NCI-H510A treated with DMSO at 0.1 percent for 48 hours (cell line): ENCODE measurements around the gene PDCD1.
"Not testable (repeated sequence)": the region's sequence is repeated elsewhere in the genome, so short reads cannot be mapped to it uniquely, and the experiment has no call there.

Experiments used
- DNase-seq: peaks from one replicate; lab custom pipeline; 2025; lab: John Stamatoyannopoulos, UW

Gene PDCD1

DNA sequence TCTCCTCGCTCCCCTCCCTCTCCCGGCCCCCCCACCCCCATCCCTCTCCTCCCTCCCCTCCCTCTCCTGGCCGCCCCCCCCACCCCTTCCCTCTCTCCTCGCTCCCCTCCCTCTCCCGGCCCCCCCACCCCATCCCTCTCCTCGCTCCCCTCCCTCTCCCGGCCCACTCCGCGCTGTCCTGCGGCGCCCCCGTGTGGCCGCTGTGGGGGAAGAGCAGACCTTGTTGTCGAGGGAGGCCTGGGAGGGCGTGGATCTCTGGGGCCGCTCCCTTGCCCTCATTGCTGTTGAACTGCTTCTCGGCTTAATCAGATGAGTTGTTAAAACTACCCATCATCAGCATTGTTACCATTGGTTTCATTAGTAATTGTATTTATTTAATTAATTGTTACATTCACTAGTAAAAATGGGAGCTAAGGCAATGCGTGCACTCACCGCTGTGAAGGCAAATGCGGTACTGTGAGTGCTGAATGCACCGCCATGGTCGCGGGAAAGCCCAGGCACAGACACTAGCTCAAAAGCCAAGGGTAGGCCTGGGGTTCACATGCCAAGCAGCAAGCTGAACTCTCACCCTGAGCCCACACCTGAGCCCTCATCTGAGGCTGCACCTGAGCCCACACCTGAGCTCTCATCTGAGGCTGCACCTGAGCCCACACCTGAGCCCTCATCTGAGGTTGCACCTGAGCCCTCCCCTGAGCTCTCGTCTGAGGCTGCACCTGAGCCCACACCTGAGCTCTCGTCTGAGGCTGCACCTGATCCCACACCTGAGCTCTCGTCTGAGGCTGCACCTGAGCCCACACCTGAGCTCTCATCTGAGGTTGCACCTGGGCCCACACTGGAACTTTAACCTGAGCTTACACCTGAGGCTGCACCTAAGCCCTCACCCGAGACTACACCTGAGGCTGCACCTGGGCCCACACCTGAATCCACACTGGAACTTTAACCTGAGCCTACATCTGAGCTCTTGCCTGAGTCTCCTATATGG is 19.6 kb upstream of the PDCD1 start:
- DNase-seq: peak; percentile 14

DNA sequence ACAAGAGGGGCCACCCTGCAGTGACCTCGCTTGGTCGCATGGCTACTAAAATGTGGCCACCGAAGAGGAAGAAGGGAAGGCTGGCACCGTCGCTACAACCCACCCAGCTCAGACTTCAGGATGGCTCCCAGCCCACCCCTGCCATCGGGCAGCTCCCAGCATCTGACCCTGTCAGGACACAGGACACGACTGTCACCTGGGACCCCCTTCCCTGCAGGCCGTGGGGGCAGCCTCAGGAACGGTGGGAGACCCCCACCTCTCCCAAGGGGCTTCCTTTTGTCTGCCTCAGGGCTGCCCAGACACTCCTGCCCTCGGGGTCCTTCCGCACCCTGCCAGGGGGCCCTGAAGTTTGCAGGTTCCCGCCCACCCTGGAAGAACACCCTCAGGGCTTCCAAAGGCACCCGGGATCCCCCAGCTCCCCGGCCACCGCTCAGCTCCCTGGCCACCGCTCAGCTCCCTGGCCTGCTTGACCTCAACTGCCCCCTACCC is 18.5 kb upstream of the PDCD1 start:
- no peak for DNase-seq

DNA sequence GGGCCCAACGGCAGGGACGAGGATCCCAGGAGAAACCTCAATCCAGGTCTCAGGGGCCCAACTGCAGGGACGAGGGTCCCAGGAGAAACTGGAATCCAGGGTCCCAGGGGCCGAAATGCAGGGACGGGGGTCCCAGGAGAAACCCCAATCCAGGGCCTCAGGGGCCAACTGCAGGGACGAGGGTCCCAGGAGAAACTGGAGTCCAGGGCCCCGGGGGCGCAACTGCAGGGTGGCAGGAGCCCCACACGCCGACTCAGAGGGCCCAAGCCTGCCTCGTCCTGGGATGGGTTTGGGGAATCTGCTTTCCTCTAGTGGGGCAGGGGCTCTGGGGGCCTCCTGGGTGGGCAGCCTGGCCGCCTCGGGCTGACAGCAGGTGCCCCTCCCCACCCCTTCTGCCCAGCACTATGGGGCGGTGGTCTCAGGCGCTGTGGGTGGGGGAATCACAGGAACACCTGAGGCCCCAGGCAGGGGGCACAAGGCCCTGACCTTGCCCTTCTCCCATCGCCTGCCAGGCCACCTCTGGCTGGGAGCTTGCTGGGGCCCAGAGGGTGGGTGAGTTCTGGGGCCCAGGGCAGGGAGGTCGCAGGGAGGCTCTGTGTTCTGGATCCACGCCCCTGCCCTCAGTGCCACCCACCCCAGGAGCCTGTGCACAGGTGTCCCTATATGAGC is 18.0 kb upstream of the PDCD1 start:
- no peak for DNase-seq

- DNase-seq: not testable (repeated sequence)
Measured at GRCh38 chr2:241875754-241876527, 17.2 kb upstream of the PDCD1 start.

DNA sequence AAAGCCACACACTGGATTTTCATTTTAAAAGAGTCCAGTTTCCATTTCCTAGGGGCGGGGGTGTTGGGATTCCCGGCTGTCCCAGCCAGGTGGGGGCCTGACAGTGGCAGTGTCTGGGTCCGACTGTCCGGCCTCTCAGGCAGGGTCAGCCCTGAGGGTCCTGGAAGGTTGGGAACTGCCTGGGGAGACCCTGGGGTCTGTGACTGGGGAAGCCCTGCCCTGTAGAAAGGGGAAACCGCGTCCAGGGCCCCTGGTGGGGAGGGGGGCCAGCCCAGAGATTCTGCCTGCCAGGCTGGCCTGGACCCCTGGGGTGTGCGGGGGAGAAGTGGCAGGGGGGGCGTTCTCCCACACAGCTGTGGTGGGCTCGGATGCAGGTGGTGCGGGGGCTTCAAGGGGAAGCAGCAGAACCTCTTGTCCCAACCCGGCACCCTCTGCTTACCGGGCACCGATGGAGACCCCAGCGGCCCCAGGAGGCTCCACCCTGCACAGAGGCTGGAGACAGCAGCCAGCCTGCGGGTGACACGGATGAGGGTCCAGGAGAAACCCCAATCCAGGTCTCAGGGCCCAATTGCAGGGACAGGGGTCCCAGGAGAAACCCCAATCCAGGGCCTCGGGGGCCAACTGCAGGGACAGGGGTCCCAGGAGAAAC is 15.7 kb upstream of the PDCD1 start:
- DNase-seq: no peak

DNA sequence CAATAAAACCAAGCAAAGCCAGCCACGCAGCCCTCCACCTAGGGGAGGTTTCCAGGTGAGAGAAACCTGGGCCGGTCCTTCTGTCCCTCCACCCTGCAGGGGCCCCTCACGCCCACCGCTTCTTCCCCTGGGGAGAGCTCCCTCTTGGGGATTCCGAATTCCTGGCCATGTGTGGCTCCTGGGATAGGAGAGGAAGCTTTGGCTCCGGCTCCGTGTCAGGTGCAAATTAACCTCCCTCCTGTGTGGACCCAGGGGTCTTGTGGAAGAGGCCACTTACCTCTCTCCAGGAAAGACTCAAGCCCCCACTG is 15.1 kb upstream of the PDCD1 start:
- DNase-seq: no peak

- no peak for DNase-seq
Measured at GRCh38 chr2:241873081-241873802, 14.5 kb upstream of the PDCD1 start.

- no peak for DNase-seq
Measured at GRCh38 chr2:241872313-241872642, 13.6 kb upstream of the PDCD1 start.

DNA sequence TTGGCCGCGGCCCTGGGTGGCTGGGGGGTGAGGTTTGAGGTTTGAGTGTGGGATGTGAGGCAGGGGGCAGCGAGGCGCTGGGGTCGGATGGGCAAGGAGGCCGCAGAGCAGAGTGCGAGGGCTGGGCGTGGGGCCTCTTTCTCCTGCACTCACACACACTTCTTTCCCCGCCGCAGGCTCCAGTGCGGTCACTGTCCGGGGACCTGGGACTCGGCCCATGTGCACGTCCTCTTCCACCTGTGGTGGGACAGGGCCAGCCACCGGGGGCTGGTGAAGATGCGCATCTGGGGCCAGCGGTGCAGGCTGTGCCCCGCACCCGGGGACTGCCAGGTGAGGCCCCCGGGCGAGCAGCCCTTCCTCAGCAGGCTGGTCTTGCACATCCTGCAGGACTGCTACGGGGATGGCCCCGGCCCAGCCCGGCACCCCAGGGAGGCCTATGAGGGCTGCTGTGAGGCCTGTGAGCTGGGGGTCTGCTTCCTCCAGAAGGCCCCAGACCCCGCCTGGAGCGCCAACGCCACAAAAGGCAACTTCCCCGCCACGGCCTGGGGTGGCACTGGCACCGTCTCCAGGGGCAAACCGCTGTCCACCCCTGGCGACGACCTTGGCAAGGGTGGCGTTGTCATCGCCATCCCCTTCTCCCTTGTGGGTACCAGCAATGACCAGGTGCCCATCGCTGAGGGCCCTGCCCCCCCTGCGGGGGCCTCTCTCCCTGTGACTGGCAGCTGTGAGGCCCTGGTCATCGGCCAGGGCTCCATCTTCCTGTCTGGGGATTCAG is 13.0 kb upstream of the PDCD1 start:
- no peak for DNase-seq

- no peak for DNase-seq
Measured at GRCh38 chr2:241870611-241871537, 12.2 kb upstream of the PDCD1 start.

DNA sequence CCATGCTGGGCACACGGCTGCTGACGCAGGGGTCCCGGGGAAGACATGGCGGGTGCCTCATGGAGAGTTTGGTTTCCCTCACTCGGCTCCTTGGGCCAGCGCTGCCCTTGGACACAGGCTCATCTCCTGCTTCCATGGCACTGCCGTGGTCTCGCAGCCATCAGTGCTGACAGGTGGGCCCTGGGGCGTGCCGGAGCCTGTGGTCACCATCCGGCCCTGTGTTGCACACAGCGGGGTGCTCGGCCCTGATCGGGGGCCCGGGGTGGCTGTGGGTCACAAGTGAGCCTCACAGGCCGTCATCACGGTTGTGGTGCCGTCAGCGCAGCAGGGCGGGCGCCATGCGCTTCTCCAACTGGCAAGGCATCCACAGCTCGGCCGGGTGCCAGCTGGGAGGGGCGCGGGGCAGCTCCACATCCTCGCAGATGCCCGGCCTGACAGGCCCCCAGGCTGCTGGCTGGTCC is 11.4 kb upstream of the PDCD1 start:
- DNase-seq: no peak

DNA sequence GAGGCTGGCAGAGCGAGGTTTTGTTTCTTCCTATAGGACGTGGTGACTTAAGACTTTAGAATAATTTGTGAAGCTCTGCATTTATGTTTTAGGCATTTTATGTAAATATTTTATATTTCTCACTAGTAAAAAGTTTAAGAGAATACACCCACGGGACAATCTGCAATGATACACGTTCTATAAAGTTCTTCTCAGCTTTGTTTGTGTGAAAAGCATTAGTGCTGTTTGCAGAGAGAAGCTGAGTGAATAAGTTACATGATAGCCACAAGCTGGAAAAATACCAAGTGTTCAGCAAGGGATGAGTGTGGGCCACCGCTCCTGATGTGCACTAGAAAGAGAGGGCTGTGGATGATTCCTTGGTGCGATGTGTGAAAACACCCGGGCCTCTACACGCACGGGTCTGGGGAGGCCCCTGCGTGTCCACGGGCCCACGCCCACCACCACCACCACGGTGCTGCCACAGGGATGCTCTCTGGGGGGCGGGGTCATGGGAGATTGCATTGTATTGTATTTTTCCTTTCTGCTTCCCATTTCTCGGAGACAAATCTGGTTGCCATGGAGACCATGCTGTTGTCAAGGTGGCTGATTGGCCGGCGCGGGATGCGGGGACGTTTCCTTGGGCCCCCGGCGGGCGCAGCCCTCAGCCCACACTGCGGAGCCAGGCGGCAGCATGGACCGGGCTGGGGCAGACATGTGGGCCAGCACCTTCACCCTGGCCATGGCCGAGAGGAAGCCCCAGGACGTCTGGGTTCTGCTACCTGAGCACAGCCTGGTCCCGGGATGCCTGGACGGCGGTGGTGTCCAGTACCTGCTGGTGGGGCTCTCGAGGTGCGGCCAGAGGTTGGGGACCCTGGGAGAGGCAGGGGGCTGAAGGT is 10.6 kb upstream of the PDCD1 start, which contains the start of gene RTP5:
RTP5 (plus strand) TSS at position 643 of the 875 bp plus-strand sequence; CDS start at position 671, 28 bp downstream.
- no peak for DNase-seq

GRCh38 chr2:241868661-241869081 is 10.0 kb upstream of the PDCD1 start:
- DNase-seq: peak; percentile 24

DNA sequence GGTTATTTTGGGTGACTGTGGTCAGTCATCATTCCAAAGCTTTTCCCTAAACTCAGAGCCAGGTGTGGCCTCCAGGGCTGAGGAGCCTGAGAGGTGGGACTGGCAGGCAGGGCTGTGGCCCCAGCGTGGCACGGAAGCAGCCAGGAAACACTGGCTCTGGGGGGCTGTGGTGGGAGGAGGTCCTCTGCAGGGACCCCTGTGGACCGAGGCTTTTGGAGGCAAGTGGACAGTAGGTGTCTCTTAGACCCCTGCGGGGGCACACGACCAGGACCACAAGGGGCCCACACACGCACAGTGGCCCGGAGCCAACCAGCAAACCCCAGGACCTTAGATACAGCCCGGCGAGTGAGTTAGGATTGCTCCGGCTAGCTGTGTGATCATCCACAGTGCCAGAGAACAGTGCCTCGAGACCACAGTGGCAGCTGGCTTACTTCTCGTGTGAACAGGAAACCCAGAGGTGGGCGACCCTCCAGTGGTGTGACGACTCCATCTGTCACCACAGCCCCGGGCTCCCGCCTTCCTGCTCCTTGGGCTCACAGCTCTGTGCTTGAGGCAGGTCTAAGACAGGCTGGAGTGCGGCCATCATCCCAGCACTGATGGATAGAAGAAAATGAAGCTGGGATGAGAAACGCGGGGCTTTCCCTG is 9.2 kb upstream of the PDCD1 start:
- no peak for DNase-seq

- DNase-seq: no peak
Measured at GRCh38 chr2:241866790-241867645, 8.3 kb upstream of the PDCD1 start.

DNA sequence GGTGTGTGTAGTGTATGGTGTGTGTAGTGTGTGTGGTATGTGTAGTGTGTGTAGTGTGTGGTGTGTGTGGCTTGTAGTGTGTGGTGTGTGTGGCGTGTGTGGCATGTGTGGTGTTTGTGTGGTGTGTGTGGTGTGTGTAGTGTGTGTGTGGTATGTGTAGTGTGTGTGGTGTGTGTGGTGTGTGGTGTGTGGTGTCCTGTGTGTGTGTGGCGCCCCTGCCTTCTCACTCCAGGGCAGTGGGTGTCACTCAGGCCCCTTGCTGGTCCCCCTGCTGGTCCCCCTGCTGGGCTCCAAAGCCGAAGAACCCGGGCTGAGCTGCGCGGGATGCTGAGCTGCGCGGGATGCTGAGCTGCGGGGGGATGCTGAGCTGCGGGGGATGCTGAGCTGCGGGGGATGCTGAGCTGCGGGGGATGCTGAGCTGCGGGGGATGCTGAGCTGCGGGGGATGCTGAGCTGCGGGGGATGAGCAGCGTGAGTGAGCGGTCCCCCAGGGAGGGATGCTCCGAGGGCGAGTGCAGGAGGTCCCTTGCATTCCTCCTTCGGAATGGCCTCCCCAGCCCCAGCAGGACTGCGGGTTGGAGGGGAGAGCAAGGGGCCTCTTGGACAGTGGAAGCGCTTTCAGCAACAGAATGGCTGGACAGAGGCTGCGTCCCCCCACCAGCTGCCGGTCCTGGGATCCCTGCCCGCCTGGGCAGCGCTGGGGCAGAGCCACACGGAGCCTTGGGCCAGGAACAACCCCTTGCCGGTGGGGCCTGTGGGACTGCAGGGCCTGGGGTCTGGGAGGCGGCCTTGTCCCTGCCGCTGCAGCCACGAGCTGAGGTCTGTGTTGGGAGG is 7.5 kb upstream of the PDCD1 start:
- no peak for DNase-seq
